H1 (cell line): Measurements from ENCODE around the gene RECK. TPM values are rescaled to one million over a fixed set of nuclear protein-coding genes. Genes with fewer than 3 reads are reported as not detected.
A peak's percentile ranks its signal among the peaks of the same experiment; 100 is the strongest.

ENCODE experiments used
- CTCF ChIA-PET: fragments of 300-600 bp; sonication (Branson Sonifier 250); formaldehyde crosslinking; loops from one replicate; lab custom pipeline; 2021; ENCODE audit not compliant: partially characterized antibody; lab: Charles Lee
- POLR2A ChIA-PET: fragments of 300-600 bp; sonication (Branson Sonifier 250); formaldehyde crosslinking; loops from one replicate; lab custom pipeline; 2021; ENCODE audit warnings: inconsistent platforms; ENCODE audit not compliant: partially characterized antibody; lab: Charles Lee
- DNase-seq, 2 experiments: peaks; one replicate each; pipeline versions ENCODE4 v3.0.0 to v3.0.0-alpha.2; 2010 to 2022; ENCODE audit warnings: low spot score in 2 of 2, low read depth in 1 of 2, mixed read lengths in 1 of 2
- FAIRE-seq: peaks from 2 replicates; lab custom pipeline; 2011; peaks lifted over from hg19 to GRCh38; lab: Jason Lieb, UNC
- H2AFZ ChIP-seq: 2 replicates; pipeline ENCODE4 v1.8.1; 2012; ENCODE audit warnings: low read length, inconsistent platforms
- H2AK5ac ChIP-seq: 2 replicates; pipeline ENCODE4 v1.6.1; 2013; ENCODE audit warnings: low read depth, low read length
- H2BK120ac ChIP-seq: replicated peaks from 2 replicates; pipeline ENCODE3; 2013; ENCODE audit warnings: low read depth, low read length, inconsistent platforms
- H2BK12ac ChIP-seq: 2 replicates; pipeline ENCODE4 v1.6.1; 2013; ENCODE audit warnings: low read depth, low read length
- H2BK15ac ChIP-seq: 2 replicates; pipeline ENCODE4 v1.6.1; 2013; ENCODE audit warnings: low read length
- H2BK20ac ChIP-seq: 2 replicates; pipeline ENCODE4 v1.6.1; 2013; ENCODE audit warnings: low read length
- H2BK5ac ChIP-seq: 2 replicates; pipeline ENCODE4 v1.6.1; 2013; ENCODE audit warnings: low read depth, low read length
- H3K14ac ChIP-seq: 2 replicates; pipeline ENCODE4 v1.6.1; 2013; ENCODE audit warnings: inconsistent platforms; ENCODE audit not compliant: insufficient read length
- H3K18ac ChIP-seq: 2 replicates; pipeline ENCODE4 v1.6.1; 2013; ENCODE audit warnings: low read length; ENCODE audit errors: extremely low read depth
- H3K23ac ChIP-seq: 2 replicates; pipeline ENCODE4 v1.6.1; 2013; ENCODE audit warnings: inconsistent platforms; ENCODE audit not compliant: insufficient read length
- H3K23me2 ChIP-seq: 2 replicates; pipeline ENCODE4 v1.6.1; 2013; ENCODE audit warnings: low read depth, low read length
- H3K27ac ChIP-seq: 2 replicates; pipeline ENCODE4 v1.6.1; 2011; ENCODE audit warnings: low read depth, low read length, inconsistent platforms
- H3K27me3 ChIP-seq, 4 experiments: replicated peaks in 1 of 4; 1 replicate in 1 of 4; 2 replicates in 3 of 4; pipeline versions ENCODE4 v1.6.1 to v1.8.1; 2011 to 2013; ENCODE audit warnings: low read length in 3 of 4, mild to moderate bottlenecking in 3 of 4, inconsistent platforms in 2 of 4, mixed read lengths in 2 of 4, moderate library complexity in 1 of 4; ENCODE audit not compliant: control insufficient read depth in 3 of 4, insufficient read depth in 3 of 4; ENCODE audit errors: extremely low read depth in 1 of 4
- H3K36me3 ChIP-seq, 4 experiments: 2 replicates each; pipeline versions ENCODE4 v1.6.1 to v1.8.1; 2011 to 2013; ENCODE audit warnings: mild to moderate bottlenecking in 4 of 4, low read length in 3 of 4, moderate library complexity in 2 of 4, control low read depth in 1 of 4, inconsistent platforms in 1 of 4; ENCODE audit not compliant: insufficient read depth in 4 of 4, control insufficient read depth in 2 of 4
- H3K4ac ChIP-seq: replicated peaks from 2 replicates; pipeline ENCODE3; 2013; ENCODE audit warnings: low read length, low read depth, mixed read lengths, inconsistent platforms; ENCODE audit not compliant: insufficient read length
- H3K4me1 ChIP-seq, 4 experiments: replicated peaks in 1 of 4; 1 replicate in 1 of 4; 2 replicates in 3 of 4; pipeline versions ENCODE4 v1.6.1 to v1.8.1; 2011 to 2013; ENCODE audit warnings: low read length in 3 of 4, inconsistent platforms in 2 of 4, mixed read lengths in 1 of 4; ENCODE audit not compliant: insufficient read depth in 4 of 4, control insufficient read depth in 3 of 4
- H3K4me2 ChIP-seq, 2 experiments: 2 replicates each; pipeline versions ENCODE4 v1.6.1 to v1.8.1; 2011 to 2013; ENCODE audit warnings: low read depth in 2 of 2, low read length in 2 of 2, control low read depth in 1 of 2, inconsistent platforms in 1 of 2, mild to moderate bottlenecking in 1 of 2; ENCODE audit not compliant: insufficient read depth in 1 of 2
- H3K4me3 ChIP-seq, 4 experiments: fragments of 200-600, 300-600 bp in 1 of 4; sonication (generic), shearing (Covaris generic), sonication (Bioruptor Twin) in 1 of 4; 2 replicates each; pipeline versions ENCODE4 v1.5.1 to v1.8.1; 2011 to 2016; ENCODE audit warnings: low read length in 4 of 4, low read depth in 3 of 4, control low read depth in 2 of 4, inconsistent platforms in 2 of 4, mild to moderate bottlenecking in 2 of 4, mixed read lengths in 1 of 4, moderate library complexity in 1 of 4; ENCODE audit not compliant: insufficient read depth in 2 of 4; ENCODE audit errors: extremely low read depth in 1 of 4
- H3K56ac ChIP-seq: replicated peaks from 2 replicates; pipeline ENCODE3; 2013; ENCODE audit warnings: low read depth, mild to moderate bottlenecking, mixed read lengths, low read length, inconsistent platforms; ENCODE audit not compliant: insufficient read length
- H3K79me1 ChIP-seq: 2 replicates; pipeline ENCODE4 v1.6.1; 2013; ENCODE audit warnings: low read depth, low read length, control low read depth
- H3K79me2 ChIP-seq, 2 experiments: 2 replicates each; pipeline versions ENCODE4 v1.6.1 to v1.8.1; 2012 to 2013; ENCODE audit warnings: low read length in 2 of 2, mild to moderate bottlenecking in 2 of 2, inconsistent platforms in 1 of 2; ENCODE audit not compliant: insufficient read depth in 2 of 2, control insufficient read depth in 1 of 2
- H3K9ac ChIP-seq, 4 experiments: replicated peaks in 1 of 4; 1 replicate in 1 of 4; 2 replicates in 3 of 4; pipeline versions ENCODE4 v1.6.1 to v1.8.1; 2011 to 2013; ENCODE audit warnings: low read depth in 3 of 4, low read length in 3 of 4, control low read depth in 2 of 4, mild to moderate bottlenecking in 2 of 4, moderate library complexity in 2 of 4, inconsistent platforms in 1 of 4; ENCODE audit errors: extremely low read depth in 1 of 4
- H3K9me3 ChIP-seq, 2 experiments: 2 replicates each; pipeline versions ENCODE4 v1.6.1 to v1.8.1; 2012 to 2013; ENCODE audit warnings: mild to moderate bottlenecking in 2 of 2, moderate library complexity in 2 of 2, control low read depth in 1 of 2, inconsistent platforms in 1 of 2, low read depth in 1 of 2, low read length in 1 of 2, mixed read lengths in 1 of 2; ENCODE audit not compliant: insufficient read depth in 2 of 2
- H4K20me1 ChIP-seq, 2 experiments: replicated peaks in 1 of 2; 2 replicates each; pipeline versions ENCODE3 to v1.8.1; 2011 to 2013; ENCODE audit warnings: inconsistent platforms in 2 of 2, low read length in 2 of 2, mild to moderate bottlenecking in 1 of 2; ENCODE audit not compliant: insufficient read depth in 2 of 2, control insufficient read depth in 1 of 2
- H4K5ac ChIP-seq: 2 replicates; pipeline ENCODE4 v1.6.1; 2013; ENCODE audit warnings: low read length, low read depth, mixed read lengths, inconsistent platforms; ENCODE audit not compliant: insufficient read length
- H4K8ac ChIP-seq: 2 replicates; pipeline ENCODE4 v1.8.0; 2013; ENCODE audit warnings: mild to moderate bottlenecking, moderate library complexity, low read length, inconsistent platforms; ENCODE audit not compliant: insufficient read depth; ENCODE audit errors: extremely low read depth
- H4K91ac ChIP-seq: replicated peaks from 2 replicates; pipeline ENCODE3; 2013; ENCODE audit warnings: low read length, mixed read lengths, inconsistent platforms; ENCODE audit not compliant: insufficient read length
- CREB1 ChIP-seq: IDR thresholded peaks from 2 replicates; pipeline ENCODE4 v1.6.1; 2012; ENCODE audit warnings: inconsistent platforms
- CTBP2 ChIP-seq: IDR thresholded peaks from 2 replicates; pipeline ENCODE4 v1.7.0; 2011; ENCODE audit warnings: borderline replicate concordance, mild to moderate bottlenecking, moderate library complexity, mixed read lengths, low read length; ENCODE audit not compliant: insufficient read depth, insufficient read length
- JUND ChIP-seq: IDR thresholded peaks from 2 replicates; pipeline ENCODE4 v1.6.1; 2011; ENCODE audit warnings: mild to moderate bottlenecking, improper control_type of control experiment, low read length
- RAD21 ChIP-seq, 2 experiments: IDR thresholded peaks in 1 of 2; conservative IDR thresholded peaks in 1 of 2; 2 replicates each; pipeline ENCODE4 v1.6.1; 2011; ENCODE audit warnings: low read depth in 2 of 2, low read length in 2 of 2, improper control_type of control experiment in 1 of 2, inconsistent platforms in 1 of 2, mild to moderate bottlenecking in 1 of 2, moderate library complexity in 1 of 2
- RFX5 ChIP-seq: IDR thresholded peaks from 2 replicates; pipeline ENCODE4 v1.6.1; 2011; ENCODE audit warnings: low read depth, low read length, improper control_type of control experiment, borderline replicate concordance
- RNF2 ChIP-seq: fragments of 200-900, 300-1000 bp; sonication (generic); IDR thresholded peaks from 2 replicates; pipeline ENCODE4 v1.7.1; 2016; ENCODE audit warnings: borderline replicate concordance, low read depth, mild to moderate bottlenecking, antibody characterized with exemption, low read length; ENCODE audit not compliant: poor library complexity, severe bottlenecking; ENCODE audit errors: missing control alignments
- WGBS, 2 experiments: shearing (Covaris generic) in 1 of 2; methylation state at CpG; one replicate each; pipeline versions ENCODE4 v1.1.6 to v1.1.7; 2013 to 2015; ENCODE audit warnings: low lambda C conversion rate in 2 of 2, mixed read lengths in 2 of 2, inconsistent platforms in 1 of 2, low coverage in 1 of 2, missing lambda C conversion rate in 1 of 2; ENCODE audit not compliant: insufficient replicate concordance in 2 of 2, insufficient coverage in 1 of 2, insufficient read length in 1 of 2; ENCODE audit errors: extremely low coverage in 1 of 2, missing lambda C conversion rate in 1 of 2; 5-methylcytosine and 5-hydroxymethylcytosine counted together
- polyA plus RNA-seq, 7 experiments: library from polyadenylated mRNA; depleted of rRNA in 3 of 7; stranded (reverse) in 5 of 7; unstranded in 2 of 7; fragments of >200 nt in 5 of 7; fragments of 200-250 nt in 2 of 7; gene quantifications; 1 replicate in 5 of 7; 2 replicates in 1 of 7; 4 replicates in 1 of 7; pipeline versions ENCODE4 v1.2.1 to v1.2.3, GENCODE V29; 2011 to 2013; ENCODE audit warnings: missing spikeins in 2 of 7, mixed read lengths in 2 of 7
- total RNA-seq: library from RNA; stranded (reverse); fragmentation: NEBNext Ultra II Directional; extraction: Animal tissue kit (Norgen Biotek cat#: 25700); gene quantifications from 2 replicates; pipeline ENCODE4 v1.2.1, GENCODE V29; 2021
- TF ChIP-seq, protein P1 (sequence below): IDR thresholded peaks from 2 replicates; pipeline ENCODE4 v1.6.1; 2012; ENCODE audit warnings: low read length, inconsistent platforms
- TF ChIP-seq, protein P2 (sequence below): IDR thresholded peaks from 2 replicates; pipeline ENCODE4 v1.6.1; 2012; ENCODE audit warnings: inconsistent platforms

The RECK gene
- total and polyA plus RNA-seq, 2 of the 8 experiments (the other 6 are each of a cell fraction or from before 2014, with no cell fraction given) = 5.4 to 9.8 TPM

DNA sequence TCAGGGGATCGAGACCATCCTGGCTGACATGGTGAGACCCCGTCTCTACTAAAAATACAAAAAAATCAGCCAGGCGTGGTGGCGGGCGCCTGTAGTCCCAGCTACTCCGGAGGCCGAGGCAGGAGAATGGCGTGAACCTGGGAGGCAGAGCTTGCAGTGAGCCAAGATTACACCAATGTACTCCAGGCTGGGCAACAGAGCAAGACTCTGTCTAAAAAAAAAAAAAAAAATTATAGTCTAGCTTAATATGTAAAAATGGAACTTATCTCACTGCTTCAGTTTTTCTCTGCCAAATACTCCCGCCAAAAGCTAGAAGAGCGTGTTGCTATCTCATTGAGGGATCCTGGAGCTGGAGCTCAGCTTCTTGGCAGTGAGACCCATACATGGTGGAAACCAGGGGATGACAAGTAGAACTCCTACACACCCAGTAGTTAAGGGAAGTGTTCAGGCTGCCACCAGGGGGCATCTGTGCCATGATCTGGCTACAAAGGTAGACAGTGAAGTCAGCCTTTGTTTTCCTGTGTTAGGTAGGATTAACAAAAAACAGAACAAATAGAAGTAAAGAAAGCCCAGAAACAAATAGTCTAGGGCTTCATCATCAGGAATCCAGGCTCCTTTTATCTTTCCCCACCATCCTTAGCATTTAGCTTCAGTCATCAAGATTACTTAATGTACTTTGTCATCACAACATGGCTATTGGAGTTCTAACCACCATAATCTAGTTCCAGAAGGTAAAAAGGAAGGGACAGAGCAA lies 66.2 kb downstream of the RECK start:
- Histone ChIP-seq H3K4ac (no peak overlapping the region), H2BK20ac (no peak overlapping the region), H2BK5ac (no peak overlapping the region), H3K18ac (no peak overlapping the region), H3K4me2 (no peak overlapping the region), H4K5ac (no peak overlapping the region), H3K9me3 (no peaks in the 10 kb centered on the region), H3K23ac (no peak overlapping the region), H2AFZ (no peak overlapping the region), H3K27ac (no peak overlapping the region), H3K4me3 (no peak overlapping the region), H4K91ac (no peak overlapping the region), H2AK5ac (no peak overlapping the region), H4K20me1 (no peaks in the 10 kb centered on the region), H2BK15ac (no peak overlapping the region), H2BK120ac (no peak overlapping the region), H3K9ac (no peak overlapping the region), H3K79me2 (no peaks in the 10 kb centered on the region), H2BK12ac (no peak overlapping the region), H3K79me1 (no peaks in the 10 kb centered on the region), H3K27me3 (no peaks in the 10 kb centered on the region), H4K8ac (no peak overlapping the region), H3K36me3 (no peaks in the 10 kb centered on the region), H3K23me2 (no peaks in the 10 kb centered on the region), H3K56ac (no peak overlapping the region), H3K4me1 (peaks cover 0 to 3% (median 2%) of the 10 kb centered on the region in 4 experiments; a peak in 4 of 7 replicates), H3K14ac (no peak overlapping the region)
- FAIRE-seq (peak; percentile 90), DNase-seq (peak; percentile 49 to 85)
- CTCF ChIA-PET = interaction anchor here (0.6 to 7.6 kb wide), 38 partner anchors 11 to 531 kb away, joined by 3 to 153 read pairs (median 4); partner anchors contain the start of genes CCIN, CLTA, GLIPR2 and RECK
- WGBS, 2 experiments = 93% methylated on average over 10 of the region's 10 CpGs; no CpG with 5 or more reads in 1 of the 2 experiments
- POLR2A ChIA-PET = interaction anchor here (0.7 to 1.8 kb wide), 3 partner anchors 10 to 88 kb away, joined by 3 to 5 read pairs (median 3); partner anchors contain the start of gene CLTA
- TF ChIP-seq RNF2 (no peak), JUND (no peak), CTBP2 (no peak), RFX5 (no peak), CREB1 (0 out of 2 replicates have a peak, but pooled peaks have one; percentile 35), RAD21 (IDR thresholded peaks at IDR 0.05 in 1 of 2, conservative IDR thresholded peaks at IDR 0.05 in 1 of 2; ENCODE audit: low read depth in 2 of 2, low read length in 2 of 2) (peak; percentile 78 to 83)
- TF ChIP-seq, protein P1, sequence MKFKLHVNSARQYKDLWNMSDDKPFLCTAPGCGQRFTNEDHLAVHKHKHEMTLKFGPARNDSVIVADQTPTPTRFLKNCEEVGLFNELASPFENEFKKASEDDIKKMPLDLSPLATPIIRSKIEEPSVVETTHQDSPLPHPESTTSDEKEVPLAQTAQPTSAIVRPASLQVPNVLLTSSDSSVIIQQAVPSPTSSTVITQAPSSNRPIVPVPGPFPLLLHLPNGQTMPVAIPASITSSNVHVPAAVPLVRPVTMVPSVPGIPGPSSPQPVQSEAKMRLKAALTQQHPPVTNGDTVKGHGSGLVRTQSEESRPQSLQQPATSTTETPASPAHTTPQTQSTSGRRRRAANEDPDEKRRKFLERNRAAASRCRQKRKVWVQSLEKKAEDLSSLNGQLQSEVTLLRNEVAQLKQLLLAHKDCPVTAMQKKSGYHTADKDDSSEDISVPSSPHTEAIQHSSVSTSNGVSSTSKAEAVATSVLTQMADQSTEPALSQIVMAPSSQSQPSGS = no peak
- TF ChIP-seq, protein P2, sequence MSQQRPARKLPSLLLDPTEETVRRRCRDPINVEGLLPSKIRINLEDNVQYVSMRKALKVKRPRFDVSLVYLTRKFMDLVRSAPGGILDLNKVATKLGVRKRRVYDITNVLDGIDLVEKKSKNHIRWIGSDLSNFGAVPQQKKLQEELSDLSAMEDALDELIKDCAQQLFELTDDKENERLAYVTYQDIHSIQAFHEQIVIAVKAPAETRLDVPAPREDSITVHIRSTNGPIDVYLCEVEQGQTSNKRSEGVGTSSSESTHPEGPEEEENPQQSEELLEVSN = peak; percentile 73
